Renal pelvis (tissue), 4 donors: Measurements from ENCODE around the gene GRIP2. TPM values are rescaled to one million over a fixed set of nuclear protein-coding genes. Genes with fewer than 3 reads are reported as not detected.

ENCODE experiments used
- DNase-seq: peaks from one replicate; pipeline ENCODE4 v3.0.0-alpha.2; 2013
- polyA plus RNA-seq, 3 donors: library from polyadenylated mRNA; unstranded; fragments of 120-200 nt; gene quantifications; one replicate each; pipeline ENCODE4 v1.2.1, GENCODE V29; 2013; ENCODE audit not compliant: insufficient read length in 3 of 3

GRIP2 gene
- polyA plus RNA-seq, 3 donors, result 1.1 to 2.5 (median 1.5) TPM

- no peak for DNase-seq
Observed at GRCh38 chr3:14470461-14470860, 69.7 kb downstream of the GRIP2 start.

- DNase-seq, result no peak
Observed at GRCh38 chr3:14468621-14468981, 71.5 kb downstream of the GRIP2 start.

- no peak for DNase-seq
Observed at GRCh38 chr3:14467814-14468620, 72.1 kb downstream of the GRIP2 start.

- no peak for DNase-seq
Observed at GRCh38 chr3:14466179-14466903, 73.8 kb downstream of the GRIP2 start.

GRCh38 chr3:14465425-14465824 lies 74.7 kb downstream of the GRIP2 start:
- DNase-seq, result no peak

GRCh38 chr3:14464521-14464920 lies 75.6 kb downstream of the GRIP2 start:
- DNase-seq, result no peak

- DNase-seq, result no peak
Observed at GRCh38 chr3:14464141-14464465, 76.0 kb downstream of the GRIP2 start.

GRCh38 chr3:14463330-14464140 lies 76.6 kb downstream of the GRIP2 start:
- no peak for DNase-seq

- DNase-seq, result no peak
Observed at GRCh38 chr3:14462738-14463137, 77.4 kb downstream of the GRIP2 start.

GRCh38 chr3:14461748-14462324 lies 78.3 kb downstream of the GRIP2 start:
- DNase-seq, result no peak

- DNase-seq, result no peak
Observed at GRCh38 chr3:14461006-14461747, 79.0 kb downstream of the GRIP2 start.

GRCh38 chr3:14460342-14461005 lies 79.7 kb downstream of the GRIP2 start:
- no peak for DNase-seq

- DNase-seq, result no peak
Observed at GRCh38 chr3:14459787-14460186, 80.4 kb downstream of the GRIP2 start.

GRCh38 chr3:14459384-14459783 lies 80.8 kb downstream of the GRIP2 start:
- no peak for DNase-seq

GRCh38 chr3:14458434-14459275 lies 81.5 kb downstream of the GRIP2 start:
- no peak for DNase-seq

- DNase-seq, result no peak
Observed at GRCh38 chr3:14457999-14458398, 82.1 kb downstream of the GRIP2 start.

GRCh38 chr3:14457481-14457880 lies 82.7 kb downstream of the GRIP2 start:
- no peak for DNase-seq

- no peak for DNase-seq
Observed at GRCh38 chr3:14456794-14457193, 83.3 kb downstream of the GRIP2 start.

- no peak for DNase-seq
Observed at GRCh38 chr3:14455571-14456317, 84.4 kb downstream of the GRIP2 start.
